ENCODE results near the gene ACAT2. TPM values are rescaled to one million over a fixed set of nuclear protein-coding genes. Genes with fewer than 3 reads are reported as not detected.

ACAT2 gene
- total RNA-seq, 1 donor from 2014 or later = 11.3 TPM

GRCh38 chr6:159751448-159751847, 10.4 kb upstream of the ACAT2 start:
- Histone ChIP-seq H3K27ac (no peak overlapping the region), H3K4me1 (no peaks in the 10 kb centered on the region), H3K27me3 (no peaks in the 10 kb centered on the region), H3K9me3 (no peaks in the 10 kb centered on the region), H3K4me3 (no peak overlapping the region), H3K36me3 (peaks cover 0 to 85% of the 10 kb centered on the region in 2 donors)
- intact Hi-C loops (cut with DNase I) = no loop called here
- TF ChIP-seq POLR2A (IDR thresholded peaks at IDR 0.05) = no peak
- TF ChIP-seq CTCF (IDR thresholded peaks at IDR 0.05) = no peak
- no peak for TF ChIP-seq POLR2AphosphoS5 (IDR thresholded peaks at IDR 0.05; ENCODE audit: insufficient read depth in 1 of 2, low read depth in 1 of 2)
- no peak for DNase-seq (ENCODE audit: extremely low spot score in 2 of 2)

- TF ChIP-seq POLR2AphosphoS5 (IDR thresholded peaks at IDR 0.05; ENCODE audit: insufficient read depth in 1 of 2, low read depth in 1 of 2) = no peak
- TF ChIP-seq POLR2A (IDR thresholded peaks at IDR 0.05) = no peak
- no peak for TF ChIP-seq CTCF (IDR thresholded peaks at IDR 0.05)
- Histone ChIP-seq H3K4me1 (no peaks in the 10 kb centered on the region), H3K36me3 (peaks cover 0 to 78% of the 10 kb centered on the region in 2 donors), H3K9me3 (no peaks in the 10 kb centered on the region), H3K27ac (no peak overlapping the region), H3K27me3 (no peaks in the 10 kb centered on the region), H3K4me3 (no peak overlapping the region)
- intact Hi-C loops (cut with DNase I) = no loop called here
- DNase-seq (ENCODE audit: extremely low spot score in 2 of 2) = no peak
These were observed 8.6 kb upstream of the ACAT2 start for GRCh38 chr6:159753081-159753872.

GRCh38 chr6:159754401-159754800, 7.4 kb upstream of the ACAT2 start:
- Histone ChIP-seq H3K36me3 (peaks cover 0 to 76% of the 10 kb centered on the region in 2 donors), H3K27ac (no peak overlapping the region), H3K9me3 (no peaks in the 10 kb centered on the region), H3K27me3 (no peaks in the 10 kb centered on the region), H3K4me1 (no peaks in the 10 kb centered on the region), H3K4me3 (no peak overlapping the region)
- intact Hi-C loops (cut with DNase I) = no loop called here
- no peak for TF ChIP-seq CTCF (IDR thresholded peaks at IDR 0.05)
- TF ChIP-seq POLR2AphosphoS5 (IDR thresholded peaks at IDR 0.05; ENCODE audit: insufficient read depth in 1 of 2, low read depth in 1 of 2) = no peak
- TF ChIP-seq POLR2A (IDR thresholded peaks at IDR 0.05) = no peak
- DNase-seq (ENCODE audit: extremely low spot score in 2 of 2) = no peak

- no peak for DNase-seq (ENCODE audit: extremely low spot score in 2 of 2)
- TF ChIP-seq POLR2AphosphoS5 (IDR thresholded peaks at IDR 0.05; ENCODE audit: insufficient read depth in 1 of 2, low read depth in 1 of 2) = no peak
- Histone ChIP-seq H3K27me3 (no peaks in the 10 kb centered on the region), H3K9me3 (no peaks in the 10 kb centered on the region), H3K27ac (no peak overlapping the region), H3K4me3 (no peak overlapping the region), H3K36me3 (peaks cover 0 to 68% of the 10 kb centered on the region in 2 donors), H3K4me1 (peaks cover 2% of the 10 kb centered on the region)
- intact Hi-C loops (cut with DNase I) = no loop called here
These were observed 6.6 kb upstream of the ACAT2 start for GRCh38 chr6:159754959-159755914.

- Histone ChIP-seq H3K27ac (no peak overlapping the region), H3K36me3 (peaks cover 0 to 63% of the 10 kb centered on the region in 2 donors), H3K27me3 (no peaks in the 10 kb centered on the region), H3K9me3 (no peaks in the 10 kb centered on the region), H3K4me1 (peaks cover 15% of the 10 kb centered on the region), H3K4me3 (no peak overlapping the region)
- no peak for TF ChIP-seq POLR2A (IDR thresholded peaks at IDR 0.05)
- TF ChIP-seq CTCF (IDR thresholded peaks at IDR 0.05) = no peak
- TF ChIP-seq POLR2AphosphoS5 (IDR thresholded peaks at IDR 0.05; ENCODE audit: insufficient read depth in 1 of 2, low read depth in 1 of 2) = no peak
- DNase-seq (ENCODE audit: extremely low spot score in 2 of 2) = no peak
- intact Hi-C loops (cut with DNase I) = no loop called here
These were observed 5.3 kb upstream of the ACAT2 start for GRCh38 chr6:159756508-159756907.

Data from vagina (tissue), 2 donors.